Measurements from ENCODE around the gene TTLL4. TPM values are rescaled to one million over a fixed set of nuclear protein-coding genes. Genes with fewer than 3 reads are reported as not detected.
"Not testable (repeated sequence)": the region's sequence is repeated elsewhere in the genome, so short reads cannot be mapped to it uniquely, and the experiment has no call there.

The TTLL4 gene
- total and polyA plus RNA-seq, 2 of the 8 experiments (the other 6 are each of a cell fraction or from before 2014, with no cell fraction given) = 71.1 to 105 TPM

- TF ChIP-seq, protein P1, sequence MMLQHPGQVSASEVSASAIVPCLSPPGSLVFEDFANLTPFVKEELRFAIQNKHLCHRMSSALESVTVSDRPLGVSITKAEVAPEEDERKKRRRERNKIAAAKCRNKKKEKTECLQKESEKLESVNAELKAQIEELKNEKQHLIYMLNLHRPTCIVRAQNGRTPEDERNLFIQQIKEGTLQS (IDR thresholded peaks at IDR 0.05; ENCODE audit: insufficient read depth, low read depth, low read length) = no peak
- TF ChIP-seq GTF2F1 (IDR thresholded peaks at IDR 0.05; ENCODE audit: borderline replicate concordance, low read depth, low read length) (no peak), POU5F1 (IDR thresholded peaks at IDR 0.05; ENCODE audit: low read depth, low read length) (no peak), NANOG (IDR thresholded peaks at IDR 0.05; ENCODE audit: insufficient read depth, low read depth, low read length, poor library complexity, severe bottlenecking) (no peak)
Observed at GRCh38 chr2:218761795-218762194, 51.2 kb downstream of the TTLL4 start (continued).

DNA sequence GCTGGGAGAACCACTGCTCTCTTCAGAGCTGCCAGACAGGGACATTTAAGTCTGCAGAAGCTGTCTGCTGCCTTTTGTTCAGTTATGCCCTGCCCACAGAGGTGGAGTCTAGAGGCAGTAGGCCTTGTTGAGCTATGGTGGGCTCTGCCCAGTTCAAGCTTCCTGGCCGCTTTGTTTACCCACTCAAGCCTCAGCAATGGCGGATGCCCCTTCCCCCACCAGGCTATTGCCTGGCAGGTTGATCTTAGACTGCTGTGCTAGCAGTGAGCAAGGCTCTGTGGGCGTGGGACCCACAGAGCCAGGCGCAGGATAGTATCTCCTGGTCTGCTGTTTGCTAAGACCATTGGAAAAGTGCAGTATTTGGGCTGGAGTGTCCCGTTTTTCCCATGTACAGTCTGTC, 62.1 kb downstream of the TTLL4 start:
- not testable (repeated sequence) for H3K4ac ChIP-seq (replicated peaks; ENCODE audit: insufficient read length, low read depth, low read length); H3K23me2 ChIP-seq (ENCODE audit: low read depth, low read length); H2BK15ac ChIP-seq (ENCODE audit: low read length); FAIRE-seq; H3K79me2 ChIP-seq (ENCODE audit: control insufficient read depth in 1 of 2, insufficient read depth in 2 of 2, low read length in 2 of 2); H3K18ac ChIP-seq (ENCODE audit: extremely low read depth, low read length); H4K5ac ChIP-seq (ENCODE audit: insufficient read length, low read depth, low read length); H2BK12ac ChIP-seq (ENCODE audit: low read depth, low read length); H3K9ac ChIP-seq (replicated peaks in 1 of 4; ENCODE audit: extremely low read depth in 1 of 4, low read depth in 3 of 4, low read length in 3 of 4); H4K8ac ChIP-seq (ENCODE audit: extremely low read depth, insufficient read depth, low read length); H3K4me3 ChIP-seq (ENCODE audit: extremely low read depth in 1 of 4, insufficient read depth in 2 of 4, low read depth in 3 of 4, low read length in 4 of 4); H4K91ac ChIP-seq (replicated peaks; ENCODE audit: insufficient read length, low read length); H3K4me2 ChIP-seq (ENCODE audit: insufficient read depth in 1 of 2, low read depth in 2 of 2, low read length in 2 of 2); H4K20me1 ChIP-seq (replicated peaks in 1 of 2; ENCODE audit: control insufficient read depth in 1 of 2, insufficient read depth in 2 of 2, low read length in 2 of 2); H3K36me3 ChIP-seq (ENCODE audit: control insufficient read depth in 2 of 4, insufficient read depth in 4 of 4, low read length in 3 of 4); H3K27ac ChIP-seq (ENCODE audit: low read depth, low read length); H2BK5ac ChIP-seq (ENCODE audit: low read depth, low read length); H3K14ac ChIP-seq (ENCODE audit: insufficient read length); H3K4me1 ChIP-seq (replicated peaks in 1 of 4; ENCODE audit: control insufficient read depth in 3 of 4, insufficient read depth in 4 of 4, low read length in 3 of 4); H3K9me3 ChIP-seq (ENCODE audit: insufficient read depth in 2 of 2, low read depth in 1 of 2, low read length in 1 of 2); H2AK5ac ChIP-seq (ENCODE audit: low read depth, low read length); H2BK120ac ChIP-seq (replicated peaks; ENCODE audit: low read depth, low read length); H2BK20ac ChIP-seq (ENCODE audit: low read length); DNase-seq (ENCODE audit: low read depth in 1 of 2, low spot score in 2 of 2); H3K79me1 ChIP-seq (ENCODE audit: low read depth, low read length); H3K27me3 ChIP-seq (replicated peaks in 1 of 4; ENCODE audit: control insufficient read depth in 3 of 4, extremely low read depth in 1 of 4, insufficient read depth in 3 of 4, low read length in 3 of 4); H3K23ac ChIP-seq (ENCODE audit: insufficient read length); H2AFZ ChIP-seq (ENCODE audit: low read length); H3K56ac ChIP-seq (replicated peaks; ENCODE audit: insufficient read length, low read depth, low read length)
- CTCF ChIA-PET (ENCODE audit: partially characterized antibody) = interaction anchor here (1.3 to 2.1 kb wide), 3 partner anchors 9 to 80 kb away, joined by 3 to 5 read pairs (median 4); partner anchors contain the start of gene CYP27A1
- POLR2A ChIA-PET (ENCODE audit: partially characterized antibody) = interaction anchor here (0.6 to 1.3 kb wide), 2 partner anchors 12 to 62 kb away, joined by 3 to 4 read pairs; partner anchors contain the start of gene TTLL4
- WGBS, 2 experiments (ENCODE audit: extremely low coverage in 1 of 2, insufficient coverage in 1 of 2, insufficient read length in 1 of 2, insufficient replicate concordance in 2 of 2, low coverage in 1 of 2, low lambda C conversion rate in 2 of 2, missing lambda C conversion rate in 1 of 2) = 76% methylated on average over 5 of the region's 5 CpGs; no CpG with 5 or more reads in 1 of the 2 experiments

Measured in H1 (cell line).